NCI-H2196 (cell line): ENCODE data around the gene SUPT20HL1.
"Not testable (repeated sequence)": the region's sequence is repeated elsewhere in the genome, so short reads cannot be mapped to it uniquely, and the experiment has no call there.

Experiments used
- DNase-seq: peaks from one replicate; lab custom pipeline; 2025; ENCODE audit not compliant: unreplicated experiment; lab: John Stamatoyannopoulos, UW

Gene SUPT20HL1

DNA sequence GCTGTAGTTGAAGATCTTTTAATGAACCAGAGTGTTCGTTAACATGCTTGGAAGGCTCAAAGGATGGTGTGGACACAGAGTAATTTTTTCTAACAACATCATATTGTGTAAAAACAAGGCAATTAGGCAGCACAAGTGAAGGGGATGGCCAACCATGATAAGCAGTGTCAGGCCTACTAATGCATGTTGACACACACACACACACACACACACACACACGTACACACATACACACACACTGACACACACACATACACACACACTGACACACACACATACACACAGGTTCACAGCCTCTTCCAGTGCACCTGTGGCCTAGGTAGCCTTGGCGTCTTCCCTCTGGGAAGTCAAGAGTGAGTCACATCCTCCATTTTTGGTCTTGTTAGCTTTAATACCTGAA, at the start of gene SUPT20HL1:
SUPT20HL1 (plus strand) TSS at position 368 of the 400 bp plus-strand sequence. CDS start 2,122 bp downstream, outside the sequence.
- no peak for DNase-seq

DNA sequence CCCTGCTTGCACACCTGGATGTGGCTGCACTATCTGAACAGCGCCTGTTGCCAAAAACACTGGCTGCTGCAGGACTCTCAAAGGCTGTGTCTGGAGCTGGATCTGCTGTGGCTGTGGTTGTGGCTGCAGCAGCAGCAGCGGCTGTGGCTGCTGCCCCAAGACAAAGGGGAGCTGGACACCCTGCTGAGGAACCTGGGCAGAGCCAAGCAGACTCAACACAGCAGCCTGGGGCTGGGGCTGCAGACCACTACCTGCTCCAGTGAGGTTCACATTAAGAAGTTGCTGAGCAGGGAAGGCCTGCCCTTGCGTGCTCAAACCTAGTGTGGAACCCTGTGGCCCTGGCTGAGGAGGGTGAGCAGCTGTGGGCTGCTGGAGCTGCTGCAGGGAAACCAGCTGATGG, 49.5 kb upstream of the SUPT20HL1 start:
- DNase-seq: not testable (repeated sequence)

DNA sequence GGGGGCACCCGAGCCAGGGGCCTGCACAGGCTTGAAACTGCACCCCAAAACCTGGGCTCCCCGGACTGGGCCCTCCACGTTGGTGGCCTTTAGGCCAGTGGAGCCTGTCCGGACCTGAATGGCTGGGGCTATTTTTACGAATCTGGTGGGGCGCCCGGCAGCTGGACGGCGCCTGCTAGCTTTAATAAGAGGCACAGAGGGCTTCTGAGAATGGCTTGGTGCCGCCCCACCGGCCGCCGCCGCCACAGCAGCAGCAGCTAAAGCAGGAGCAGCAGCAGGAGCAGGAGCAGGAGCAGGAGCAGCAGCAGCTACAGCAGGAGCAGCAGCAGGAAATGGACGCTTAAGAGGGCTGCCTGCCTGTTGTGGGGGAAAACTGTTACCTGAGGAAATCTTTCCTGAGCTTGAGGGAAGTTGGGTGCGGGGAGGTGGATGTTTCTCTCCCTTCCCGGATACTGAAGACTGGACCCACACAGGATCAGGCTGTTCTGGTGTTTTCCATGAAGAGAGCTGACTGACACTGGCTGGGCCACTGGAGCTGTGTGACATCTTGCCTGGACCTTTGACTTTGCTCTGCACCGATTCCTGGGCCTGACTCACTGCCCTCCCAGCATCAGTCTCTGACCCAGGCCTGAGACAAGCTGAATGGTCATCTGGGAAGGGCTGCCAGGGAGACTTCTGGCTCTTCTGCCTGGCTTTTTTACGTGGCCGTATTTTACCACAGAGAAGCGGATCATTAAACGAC, 48.8 kb upstream of the SUPT20HL1 start:
- DNase-seq: not testable (repeated sequence)

DNA sequence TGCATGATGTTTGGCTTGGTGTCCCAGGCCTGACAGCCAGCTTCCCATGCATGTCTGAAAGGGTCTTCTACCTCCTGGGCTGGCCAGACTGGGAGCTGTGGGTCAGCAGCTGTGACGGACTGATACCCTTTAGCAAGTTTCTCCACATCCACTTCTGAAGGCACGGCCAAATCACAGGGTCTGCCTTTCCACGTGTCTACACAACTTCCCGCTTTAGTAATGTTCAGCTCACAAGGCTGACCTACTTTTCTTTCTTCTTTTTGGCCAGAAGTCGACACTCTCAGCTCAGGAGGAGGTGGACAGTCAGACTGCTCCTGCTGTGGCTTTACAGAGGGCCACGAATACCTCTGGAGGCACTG, 48.2 kb upstream of the SUPT20HL1 start:
- not testable (repeated sequence) for DNase-seq

DNA sequence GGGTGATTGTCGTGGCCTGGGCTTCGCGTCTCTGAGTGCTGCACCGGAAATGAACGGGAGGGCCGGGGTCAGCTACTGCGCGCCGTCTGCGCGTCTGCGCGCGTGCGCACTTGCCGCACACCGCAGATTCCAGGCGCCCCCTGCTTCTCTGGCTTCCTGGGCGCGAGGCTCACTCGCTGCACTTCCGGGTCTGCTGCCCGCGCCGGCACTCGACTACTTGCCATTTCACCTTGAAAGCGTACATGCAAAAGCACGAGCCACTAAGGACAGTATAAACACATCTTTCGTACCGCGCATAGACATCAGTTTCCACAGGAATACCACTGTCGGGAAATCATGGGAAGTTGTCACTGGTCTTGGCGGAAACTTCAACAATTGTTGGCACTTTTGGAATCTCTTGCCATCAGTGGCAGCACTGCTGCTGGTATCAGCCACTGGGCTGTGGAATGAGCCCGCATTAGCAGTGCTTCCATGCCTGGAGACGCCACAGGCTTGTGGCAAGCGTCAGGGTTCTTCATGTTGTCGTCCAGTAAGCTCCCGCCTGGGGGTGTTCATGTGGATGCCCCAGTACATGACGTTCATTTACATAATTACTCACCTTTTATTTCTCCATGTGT, 46.3 kb upstream of the SUPT20HL1 start, which contains the start of gene SUPT20HL2:
SUPT20HL2 (minus strand) TSS at position 51 of the 617 bp plus-strand sequence. CDS start 754 bp downstream, outside the sequence.
- no peak for DNase-seq

DNA sequence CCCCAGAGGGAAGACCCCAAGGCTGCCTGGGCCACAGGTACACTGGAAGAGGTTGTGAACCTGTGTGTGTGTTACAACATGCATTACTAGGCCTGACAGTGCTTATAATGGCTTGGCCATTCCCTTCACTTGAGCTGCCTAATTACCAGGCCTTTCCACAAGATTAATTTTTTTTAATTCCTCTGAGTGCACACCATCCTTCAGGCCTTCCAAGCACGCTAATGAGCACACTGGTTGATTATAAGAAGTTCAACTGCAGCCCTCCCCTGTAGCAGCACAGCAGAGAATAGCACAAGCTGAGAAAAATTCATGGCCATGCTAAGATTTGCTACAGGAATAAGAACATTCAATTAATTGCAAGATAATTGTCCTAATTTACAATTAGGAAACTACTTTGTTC, 44.3 kb upstream of the SUPT20HL1 start:
- no peak for DNase-seq

DNA sequence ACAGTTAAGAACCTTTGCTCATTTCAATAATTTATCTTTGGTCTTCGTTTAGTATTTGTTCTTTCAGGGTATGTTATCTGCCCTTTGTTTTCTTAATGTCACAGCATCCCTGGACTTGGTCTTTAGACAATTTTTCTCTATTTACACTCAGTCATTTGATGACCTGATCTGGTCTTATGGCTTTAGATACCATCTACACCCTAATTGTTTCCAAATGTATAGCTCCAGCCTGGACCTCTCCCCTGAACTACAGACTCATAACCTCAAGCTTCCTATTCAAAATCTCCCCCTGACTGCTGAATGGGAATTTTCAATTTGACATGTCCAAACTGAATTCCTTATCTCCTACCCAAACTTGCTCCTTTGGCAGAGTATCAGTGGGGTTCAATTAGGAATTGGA, 42.9 kb upstream of the SUPT20HL1 start:
- DNase-seq: no peak

DNA sequence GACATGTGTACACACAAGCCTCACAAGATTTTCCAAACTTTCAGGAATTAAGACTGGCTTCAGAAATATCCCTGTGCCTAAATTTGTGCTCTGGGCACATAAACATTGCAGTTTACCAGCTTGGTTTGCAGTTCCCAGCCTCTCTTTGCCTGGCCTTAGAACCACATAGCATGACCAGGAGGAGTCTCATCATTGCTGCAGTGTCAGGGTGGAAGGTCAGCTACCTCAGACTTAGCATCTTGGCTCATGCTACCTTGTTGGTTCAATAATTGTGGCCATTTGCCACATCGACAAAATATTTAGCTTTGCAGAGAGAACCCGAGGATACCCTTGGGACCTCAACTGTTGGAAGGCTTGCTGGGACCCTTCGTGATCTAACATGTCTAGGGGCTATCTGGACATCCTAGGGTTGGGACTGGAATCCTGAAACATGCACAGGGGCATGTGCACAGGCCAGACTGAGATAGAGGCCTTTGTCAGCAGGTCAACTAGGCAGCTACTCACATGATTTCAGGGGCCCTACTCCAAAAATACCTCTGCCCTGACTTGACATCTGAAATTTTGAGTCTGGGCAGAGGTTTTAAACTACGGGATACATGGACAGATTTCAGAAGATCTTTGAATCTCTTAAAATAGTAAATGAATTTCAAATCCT, 38.6 kb upstream of the SUPT20HL1 start:
- no peak for DNase-seq

DNA sequence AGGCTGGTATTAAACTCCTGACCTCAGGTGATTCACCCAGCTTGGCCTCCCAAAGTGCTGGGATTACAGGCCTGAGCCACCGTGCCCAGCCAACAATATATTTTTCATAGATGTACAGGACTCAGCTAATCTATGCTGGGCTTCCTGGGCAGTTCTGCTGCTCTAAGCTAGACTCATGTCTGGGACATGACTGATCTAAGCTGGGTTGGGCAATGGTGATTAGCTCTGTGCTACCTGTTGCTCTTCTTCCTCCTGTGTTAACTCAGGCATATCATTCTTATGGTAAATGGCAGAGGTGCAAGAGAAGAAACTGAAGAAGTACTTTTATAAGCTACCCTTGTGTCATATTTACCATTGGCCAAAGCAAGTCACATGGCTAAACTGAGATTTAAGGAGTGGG, 35.2 kb upstream of the SUPT20HL1 start:
- DNase-seq: no peak

DNA sequence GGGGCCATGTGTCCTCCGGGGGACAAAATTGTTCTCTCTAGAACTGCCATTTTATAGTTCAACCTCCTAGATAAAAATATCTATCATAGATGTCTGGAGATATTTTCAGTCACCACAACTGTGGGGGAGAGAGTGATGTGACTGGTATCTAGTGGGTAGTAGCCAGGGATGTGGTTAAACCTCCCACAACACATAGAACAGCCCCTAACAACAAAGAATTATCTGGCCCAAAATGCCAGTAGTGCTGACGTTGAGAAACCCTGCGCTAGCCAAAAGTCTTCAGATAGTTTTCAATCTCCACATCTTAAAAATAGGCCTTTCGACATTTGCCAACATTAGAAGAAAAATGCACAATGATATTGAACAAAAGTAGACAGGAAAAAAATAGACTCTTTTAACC, 27.6 kb upstream of the SUPT20HL1 start:
- DNase-seq: no peak

DNA sequence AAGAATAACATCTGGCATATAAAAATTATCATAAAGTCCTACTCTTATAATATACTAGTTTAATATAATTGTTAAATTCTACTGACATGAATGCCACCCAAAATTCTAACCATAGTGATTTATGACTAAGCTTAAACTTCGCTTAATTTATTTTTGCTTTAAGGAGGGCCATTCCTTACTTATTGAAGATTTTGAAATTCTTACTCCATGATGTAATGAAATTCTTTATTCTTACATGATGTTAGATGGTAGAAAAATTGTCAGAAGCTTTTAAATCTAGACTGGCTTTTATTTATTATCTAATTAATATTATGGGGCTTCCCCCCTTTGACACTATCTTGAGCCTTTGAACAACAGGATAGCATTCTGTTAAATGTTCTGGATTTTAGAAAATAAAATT, 27.1 kb upstream of the SUPT20HL1 start:
- no peak for DNase-seq

DNA sequence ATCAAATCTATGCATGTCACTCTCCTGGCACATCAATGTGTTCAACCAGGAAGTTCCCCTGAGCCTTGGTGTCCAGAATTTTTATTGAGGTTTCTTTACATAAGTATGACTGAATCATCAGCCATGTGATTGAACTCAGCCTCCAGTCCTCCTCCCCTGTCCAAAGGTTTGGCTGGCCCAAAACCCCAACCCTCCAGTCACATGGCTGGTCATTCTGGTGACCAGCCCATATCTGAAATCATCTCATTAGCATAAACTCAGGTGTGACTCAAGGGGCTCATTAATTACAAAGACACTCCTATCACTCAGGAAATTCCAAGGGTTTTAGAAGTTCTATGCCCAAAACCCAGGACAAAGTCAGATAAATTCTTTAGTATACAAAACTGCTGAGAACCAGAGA, 26.0 kb upstream of the SUPT20HL1 start:
- DNase-seq: no peak

DNA sequence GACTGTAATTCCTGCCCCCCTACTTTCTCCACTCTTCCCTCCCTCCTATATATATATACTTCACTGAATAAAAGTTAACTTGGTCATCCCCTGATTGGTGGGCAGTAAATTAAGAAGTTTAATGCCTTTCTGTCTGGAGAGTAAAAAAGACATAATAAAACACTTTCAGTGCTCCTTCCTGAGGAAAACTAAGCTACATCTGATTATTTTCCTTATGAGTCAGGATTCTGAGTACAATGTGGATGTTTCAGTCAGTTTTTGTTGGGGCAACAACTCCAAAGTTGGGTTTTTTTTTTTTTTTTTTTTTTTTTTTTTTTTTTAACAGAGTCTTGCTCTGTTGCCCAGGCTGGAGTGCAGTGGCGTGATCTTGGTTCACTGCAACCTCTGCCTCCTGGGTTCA, 24.6 kb upstream of the SUPT20HL1 start:
- no peak for DNase-seq

DNA sequence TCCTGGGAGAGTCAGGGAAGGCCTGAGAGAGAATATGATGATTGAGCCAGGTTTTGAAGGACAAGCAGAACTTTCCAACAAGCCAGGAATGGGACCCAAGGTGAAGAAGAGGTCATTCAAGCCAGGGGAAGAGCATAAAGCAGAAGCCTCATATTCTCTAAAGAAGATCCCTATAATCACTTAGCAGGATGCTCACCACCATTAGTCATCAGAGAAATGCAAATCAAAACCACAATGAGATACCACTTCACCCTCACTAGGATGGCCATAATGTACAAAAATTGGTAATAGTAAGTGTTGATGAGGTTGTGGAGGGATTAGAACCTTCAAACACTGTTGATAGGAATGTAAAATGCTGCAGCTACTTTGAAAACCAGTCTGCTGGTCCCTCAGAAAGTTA, 20.5 kb upstream of the SUPT20HL1 start:
- no peak for DNase-seq

DNA sequence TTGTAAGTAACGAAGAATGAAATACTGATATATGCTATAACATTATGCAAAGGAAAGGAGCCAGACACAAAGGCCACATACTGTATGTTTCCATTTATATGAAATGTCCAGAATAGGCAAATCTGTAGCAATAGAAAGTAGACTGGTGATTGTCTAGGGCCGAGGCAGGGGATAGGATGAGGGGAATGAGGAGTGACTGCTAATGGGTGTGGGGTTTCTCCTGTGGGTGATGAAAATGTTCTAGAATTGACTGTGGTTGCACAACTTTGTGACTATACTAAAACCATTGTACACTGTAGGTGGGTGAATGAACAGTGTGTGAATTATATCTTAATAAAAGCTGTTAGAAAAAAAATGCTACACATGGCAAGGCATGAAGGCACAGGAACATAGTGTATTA, 19.9 kb upstream of the SUPT20HL1 start:
- no peak for DNase-seq

DNA sequence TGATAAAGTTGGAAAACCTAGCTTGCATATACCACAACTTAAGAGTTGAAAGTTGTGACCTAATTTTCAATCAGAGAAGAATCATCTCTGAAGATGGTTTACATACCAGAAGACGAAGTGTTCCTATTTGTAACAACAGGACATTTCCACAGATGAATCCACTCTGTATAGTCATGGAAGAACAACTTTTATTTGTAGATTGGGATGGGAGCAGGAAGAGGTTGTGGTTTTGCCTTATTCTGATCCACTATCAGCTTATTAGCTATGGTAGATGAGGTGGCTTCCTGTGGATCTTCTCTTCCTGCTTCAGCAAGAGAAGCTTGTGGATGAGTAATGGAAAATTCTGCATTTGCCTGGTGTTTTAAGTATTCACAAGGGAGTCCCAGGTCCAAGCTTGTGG, 18.6 kb upstream of the SUPT20HL1 start:
- no peak for DNase-seq

DNA sequence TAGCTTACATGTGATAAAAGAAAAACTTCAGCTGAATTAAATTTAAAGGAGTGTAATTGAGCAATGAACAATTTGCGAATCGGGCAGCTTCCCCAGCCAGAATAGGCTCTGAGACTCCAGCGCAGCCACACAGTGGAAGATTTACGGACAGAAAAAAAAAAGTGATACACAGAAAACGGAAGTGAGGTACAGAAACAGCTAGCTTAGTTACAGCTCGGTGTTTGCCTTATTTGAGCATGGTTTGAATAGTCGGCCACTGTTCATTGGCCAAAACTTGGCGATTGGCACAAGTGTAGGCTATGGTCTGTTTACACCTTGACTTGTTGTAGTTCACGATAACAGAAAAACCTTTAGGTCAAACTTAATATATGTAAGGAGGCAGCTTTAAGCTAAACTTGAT, 16.7 kb upstream of the SUPT20HL1 start:
- no peak for DNase-seq

DNA sequence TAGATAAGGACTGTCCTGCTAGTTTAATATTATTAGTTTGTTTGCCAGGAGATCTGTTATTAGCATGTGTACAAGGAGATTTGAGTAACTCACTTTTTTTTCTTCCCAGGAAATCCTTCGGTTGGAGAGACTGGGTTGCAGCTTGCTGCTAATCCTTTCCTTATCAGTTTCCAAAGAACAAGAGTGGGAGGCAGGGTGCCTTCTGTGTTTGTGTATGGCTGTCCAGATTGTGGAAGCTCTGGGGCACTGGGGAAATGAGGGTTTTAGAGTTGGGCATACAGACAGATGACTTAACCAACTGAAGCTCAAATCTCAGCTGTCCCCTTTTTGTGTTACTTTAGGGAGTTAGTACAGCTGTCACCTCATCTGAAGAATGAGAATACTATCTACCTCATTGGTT, 12.6 kb upstream of the SUPT20HL1 start:
- DNase-seq: no peak

DNA sequence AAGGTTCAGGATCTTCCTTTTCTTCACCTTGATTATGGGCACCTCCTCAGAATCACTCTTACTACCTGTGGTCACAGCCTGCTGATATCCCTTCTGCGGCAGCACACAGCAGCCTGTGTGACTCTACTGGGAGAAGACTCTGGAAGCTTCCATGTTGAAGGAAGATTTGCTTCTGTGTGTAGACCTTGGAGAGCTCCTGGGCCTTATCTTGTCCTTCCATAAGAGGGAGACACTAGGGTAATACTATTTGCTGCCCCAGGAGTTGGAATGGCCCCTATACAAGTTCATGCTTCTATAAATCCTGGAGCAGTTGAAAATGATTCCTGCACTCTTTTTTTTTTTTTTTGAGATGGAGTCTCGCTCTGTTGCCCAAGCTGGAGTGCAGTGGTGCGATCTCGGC, 10.2 kb upstream of the SUPT20HL1 start:
- DNase-seq: no peak

DNA sequence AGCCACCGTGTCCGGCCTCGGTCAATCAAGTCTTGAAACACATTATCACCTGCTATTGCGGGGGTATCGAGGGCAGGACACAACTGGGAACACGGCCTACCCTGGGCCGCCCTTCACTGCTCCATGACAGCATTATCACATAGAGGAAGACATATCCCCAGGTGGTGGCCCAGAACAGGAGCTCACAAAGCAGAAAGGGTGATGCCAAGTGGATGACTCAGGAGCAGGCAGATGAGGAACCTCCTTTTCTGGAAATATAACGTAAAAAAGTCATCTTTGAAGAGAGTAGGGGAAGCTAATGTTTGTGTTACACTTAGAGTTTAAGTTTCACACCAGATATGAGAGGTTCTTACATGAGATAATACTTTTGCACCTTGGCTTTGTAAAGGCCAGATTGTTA, 5.3 kb upstream of the SUPT20HL1 start:
- no peak for DNase-seq

DNA sequence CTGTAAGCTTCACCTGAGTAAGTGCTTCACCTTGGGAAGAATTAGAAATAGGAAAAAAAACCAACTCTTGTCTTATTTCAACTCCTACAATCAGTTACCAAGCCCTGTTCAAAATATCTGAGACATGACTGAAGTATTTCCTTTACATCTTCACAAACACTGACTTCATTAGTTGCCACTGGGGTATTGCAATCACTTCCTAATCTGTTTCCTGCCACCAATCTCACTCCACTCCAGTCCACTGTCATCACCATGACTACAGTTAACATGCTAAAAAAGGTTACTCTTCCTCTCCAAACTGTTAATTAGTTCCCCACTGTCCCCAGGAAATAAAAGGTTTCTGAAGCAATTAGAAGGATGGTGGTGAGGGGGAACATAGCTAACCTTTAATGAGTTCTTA, 3.3 kb upstream of the SUPT20HL1 start:
- DNase-seq: no peak

DNA sequence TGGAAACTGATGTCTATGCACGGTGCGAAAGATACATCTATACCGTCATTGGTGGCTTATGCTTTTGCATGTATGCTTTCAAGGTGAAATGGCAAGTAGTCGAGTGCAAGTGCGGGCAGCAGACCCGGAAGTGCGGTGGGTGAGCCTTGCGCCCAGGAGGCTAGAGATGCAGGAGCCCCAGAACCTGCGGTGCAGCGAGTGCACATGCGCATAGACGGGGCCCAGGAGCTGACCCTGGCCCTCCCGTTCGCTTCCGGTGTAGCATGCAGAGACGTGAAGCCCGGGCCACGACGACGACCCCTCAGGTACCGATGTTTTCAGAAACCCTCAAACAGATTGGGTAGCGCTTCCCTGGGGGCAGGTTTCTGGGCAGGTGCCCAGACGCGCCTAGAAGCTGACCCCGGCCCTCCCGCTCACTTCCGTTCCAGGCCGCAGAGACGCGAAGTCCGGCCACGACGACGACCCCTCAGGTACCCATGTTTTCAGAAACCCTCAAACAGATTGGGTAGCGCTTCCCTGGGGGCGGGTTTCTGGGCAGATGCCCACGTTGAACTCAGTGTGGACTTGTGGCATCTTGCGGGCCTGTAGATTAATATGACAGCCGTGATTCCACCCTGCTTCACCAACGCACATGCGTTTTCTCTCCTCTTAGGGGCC, 1.8 kb downstream of the SUPT20HL1 start:
- DNase-seq: not testable (repeated sequence)
